ENCODE measurements around the gene VWCE.

Gene VWCE

GRCh38 chr11:61294717-61295595 lies at the start of gene VWCE:
VWCE (minus strand) TSS chr11:61295316; CDS start chr11:61295037, 279 bp downstream.
- peak; percentile 71 for DNase-seq

- no peak for DNase-seq
Measured at GRCh38 chr11:61343792-61344745, 49.0 kb upstream of the VWCE start.

- DNase-seq, result no peak
Measured at GRCh38 chr11:61342207-61342803, 47.2 kb upstream of the VWCE start.

GRCh38 chr11:61341706-61342105 lies 46.6 kb upstream of the VWCE start:
- DNase-seq, result no peak

GRCh38 chr11:61340979-61341378 lies 45.9 kb upstream of the VWCE start:
- DNase-seq, result no peak

GRCh38 chr11:61339490-61339878 lies 44.4 kb upstream of the VWCE start:
- no peak for DNase-seq

GRCh38 chr11:61338783-61339489 lies 43.8 kb upstream of the VWCE start:
- no peak for DNase-seq

GRCh38 chr11:61337706-61338470 lies 42.8 kb upstream of the VWCE start:
- no peak for DNase-seq

- DNase-seq, result peak; percentile 77
Measured at GRCh38 chr11:61336171-61336935, 41.2 kb upstream of the VWCE start.

GRCh38 chr11:61335355-61335710 lies 40.2 kb upstream of the VWCE start:
- no peak for DNase-seq

- DNase-seq, result no peak
Measured at GRCh38 chr11:61334434-61335354, 39.6 kb upstream of the VWCE start.

GRCh38 chr11:61333550-61334433 lies 38.7 kb upstream of the VWCE start:
- no peak for DNase-seq

GRCh38 chr11:61332797-61333549 lies 37.9 kb upstream of the VWCE start, which contains the start of the genes DDB1 and TKFC:
DDB1 (minus strand) TSS chr11:61333105; CDS start chr11:61332968, 137 bp downstream.
TKFC (plus strand) TSS chr11:61333228; CDS start chr11:61334729, 1,501 bp downstream.
- peak; percentile 97 for DNase-seq

GRCh38 chr11:61332281-61332796 lies 37.2 kb upstream of the VWCE start:
- no peak for DNase-seq

GRCh38 chr11:61331651-61332050 lies 36.5 kb upstream of the VWCE start:
- DNase-seq, result no peak

GRCh38 chr11:61329871-61330270 lies 34.8 kb upstream of the VWCE start:
- DNase-seq, result no peak

- no peak for DNase-seq
Measured at GRCh38 chr11:61328351-61328750, 33.2 kb upstream of the VWCE start.

- DNase-seq, result no peak
Measured at GRCh38 chr11:61327669-61328071, 32.6 kb upstream of the VWCE start.

All from stimulated activated CD4-positive, alpha-beta T cell treated with anti-CD3 and anti-CD28 coated beads, Interleukin-12 subunit alpha, Interleukin-12 subunit beta, amount 100 ng/mL, for 4 hours (primary cell).